Thyroid gland (tissue), 4 donors: ENCODE results near the gene SEMA3D. TPM values are rescaled to one million over a fixed set of nuclear protein-coding genes. Genes with fewer than 3 reads are reported as not detected.

Source experiments
- DNase-seq, 2 donors: peaks; one replicate each; pipeline ENCODE4 v3.0.0-alpha.2; 2019
- H3K27ac ChIP-seq, 3 donors: fragments of 200-600 bp; sonication (generic); 1 replicate in 2 of 3; 2 replicates in 1 of 3; pipeline ENCODE4 v1.5.1; 2016 to 2019; ENCODE audit warnings: mild to moderate bottlenecking in 1 of 3, moderate library complexity in 1 of 3
- H3K27me3 ChIP-seq: fragments of 200-600 bp; sonication (generic); one replicate; pipeline ENCODE4 v1.5.1; 2019
- H3K36me3 ChIP-seq, 2 donors: fragments of 200-600 bp; sonication (generic); one replicate each; pipeline ENCODE4 v1.5.1; 2016 to 2019
- H3K4me1 ChIP-seq, 2 donors: fragments of 200-600 bp; sonication (generic); one replicate each; pipeline ENCODE4 v1.5.1; 2017 to 2019
- H3K4me3 ChIP-seq, 3 donors: fragments of 200-600 bp; sonication (generic); replicated peaks in 1 of 3; 1 replicate in 2 of 3; 2 replicates in 1 of 3; pipeline ENCODE4 v1.5.1; 2016; ENCODE audit warnings: mild to moderate bottlenecking in 1 of 3
- H3K9me3 ChIP-seq: fragments of 200-600 bp; sonication (generic); one replicate; pipeline ENCODE4 v1.5.1; 2017
- POLR2A ChIP-seq, 2 donors: fragments of 450-650 bp; IDR thresholded peaks; one replicate each; pipeline ENCODE4 v1.6.1; 2017; ENCODE audit warnings: antibody characterized with exemption in 2 of 2, mild to moderate bottlenecking in 2 of 2, moderate library complexity in 1 of 2
- WGBS, 2 donors: methylation state at CpG; one replicate each; pipeline ENCODE4 v1.1.5; 2017; 5-methylcytosine and 5-hydroxymethylcytosine counted together
- intact Hi-C: fragments of 100-400 bp; cut with DNase I; formaldehyde crosslinking; loops from one replicate; pipeline ENCODE4 v1.15.1; 2023
- total RNA-seq, 4 donors: library from RNA; depleted of rRNA; stranded (reverse); fragments of >200 nt; gene quantifications; one replicate each; pipeline ENCODE4 v1.2.3, GENCODE V29; 2016
- TF ChIP-seq, protein P1 (sequence below), 6 experiments: fragments of 200-600 bp in 3 of 6; fragments of 450-650 bp in 3 of 6; sonication (generic) in 3 of 6; IDR thresholded peaks; one replicate each; pipeline ENCODE4 v1.5.1; 2016 to 2019; ENCODE audit warnings: antibody characterized with exemption in 6 of 6, mild to moderate bottlenecking in 2 of 6, inconsistent platforms in 1 of 6, moderate library complexity in 1 of 6

SEMA3D gene
- total RNA-seq, 4 donors from 2014 or later = 65.8 to 131 (median 91.8) TPM

DNA sequence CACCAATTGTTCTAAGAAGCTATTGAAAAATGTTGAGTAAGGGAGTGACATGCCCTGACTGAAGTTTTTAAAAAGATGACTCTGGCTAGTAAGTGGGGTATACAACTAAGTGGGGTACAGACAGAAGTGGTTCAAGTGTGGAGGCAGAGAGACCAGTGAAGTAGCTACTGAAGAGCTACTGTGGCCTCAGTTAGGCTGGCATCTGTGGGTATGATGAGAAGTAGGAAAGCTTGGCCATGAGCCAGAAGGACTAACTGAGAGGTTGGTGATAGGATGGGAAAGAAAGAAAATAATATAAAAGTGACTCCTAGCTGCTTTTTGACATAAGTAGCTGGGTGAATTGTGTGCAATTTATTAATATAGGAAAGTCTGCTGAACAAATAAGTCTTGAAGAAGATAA, 176.6 kb downstream of the SEMA3D start:
- no peaks in the 10 kb centered on the region for H3K9me3 ChIP-seq
- H3K27me3 ChIP-seq = no peaks in the 10 kb centered on the region
- no peaks in the 10 kb centered on the region for H3K4me1 ChIP-seq
- H3K27ac ChIP-seq = no peak overlapping the region
- TF ChIP-seq, protein P1, sequence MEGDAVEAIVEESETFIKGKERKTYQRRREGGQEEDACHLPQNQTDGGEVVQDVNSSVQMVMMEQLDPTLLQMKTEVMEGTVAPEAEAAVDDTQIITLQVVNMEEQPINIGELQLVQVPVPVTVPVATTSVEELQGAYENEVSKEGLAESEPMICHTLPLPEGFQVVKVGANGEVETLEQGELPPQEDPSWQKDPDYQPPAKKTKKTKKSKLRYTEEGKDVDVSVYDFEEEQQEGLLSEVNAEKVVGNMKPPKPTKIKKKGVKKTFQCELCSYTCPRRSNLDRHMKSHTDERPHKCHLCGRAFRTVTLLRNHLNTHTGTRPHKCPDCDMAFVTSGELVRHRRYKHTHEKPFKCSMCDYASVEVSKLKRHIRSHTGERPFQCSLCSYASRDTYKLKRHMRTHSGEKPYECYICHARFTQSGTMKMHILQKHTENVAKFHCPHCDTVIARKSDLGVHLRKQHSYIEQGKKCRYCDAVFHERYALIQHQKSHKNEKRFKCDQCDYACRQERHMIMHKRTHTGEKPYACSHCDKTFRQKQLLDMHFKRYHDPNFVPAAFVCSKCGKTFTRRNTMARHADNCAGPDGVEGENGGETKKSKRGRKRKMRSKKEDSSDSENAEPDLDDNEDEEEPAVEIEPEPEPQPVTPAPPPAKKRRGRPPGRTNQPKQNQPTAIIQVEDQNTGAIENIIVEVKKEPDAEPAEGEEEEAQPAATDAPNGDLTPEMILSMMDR (IDR thresholded peaks at IDR 0.05) = no peak
- no peak for TF ChIP-seq POLR2A (IDR thresholded peaks at IDR 0.05)
- no peak overlapping the region for H3K4me3 ChIP-seq
- peak in 1 of 2 donors; percentile 13 for DNase-seq
- intact Hi-C loops = no loop called here
- H3K36me3 ChIP-seq = peaks cover 0 to 4% of the 10 kb centered on the region in 2 donors

DNA sequence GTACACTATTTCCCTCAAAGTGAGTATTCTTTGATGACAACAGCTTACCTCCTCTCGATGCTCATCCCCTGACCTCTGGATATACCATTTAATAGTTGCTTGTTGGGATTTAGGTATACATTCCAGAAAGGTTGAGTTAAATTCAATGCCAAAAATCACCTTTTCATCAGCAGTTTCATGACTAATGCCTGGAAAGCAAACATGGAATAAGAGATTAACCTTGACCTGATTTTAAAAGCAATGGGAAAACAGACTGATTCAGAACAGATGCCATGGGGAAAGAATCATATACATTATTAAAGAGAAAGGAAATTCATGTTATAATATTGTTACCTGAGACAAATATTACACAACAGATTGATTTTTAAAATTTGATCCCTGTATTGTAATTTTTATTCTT, 180.1 kb downstream of the SEMA3D start:
- Histone ChIP-seq H3K27ac (no peak overlapping the region), H3K27me3 (no peaks in the 10 kb centered on the region), H3K36me3 (peaks cover 0 to 4% of the 10 kb centered on the region in 2 donors), H3K9me3 (no peaks in the 10 kb centered on the region), H3K4me1 (no peaks in the 10 kb centered on the region), H3K4me3 (no peak overlapping the region)
- 88 to 92% methylated on average over 1 of the region's 1 CpG for WGBS, 2 donors
- DNase-seq = no peak
- TF ChIP-seq POLR2A (IDR thresholded peaks at IDR 0.05) = no peak
- TF ChIP-seq, protein P1 (IDR thresholded peaks at IDR 0.05) = no peak
- intact Hi-C loops = no loop called here

DNA sequence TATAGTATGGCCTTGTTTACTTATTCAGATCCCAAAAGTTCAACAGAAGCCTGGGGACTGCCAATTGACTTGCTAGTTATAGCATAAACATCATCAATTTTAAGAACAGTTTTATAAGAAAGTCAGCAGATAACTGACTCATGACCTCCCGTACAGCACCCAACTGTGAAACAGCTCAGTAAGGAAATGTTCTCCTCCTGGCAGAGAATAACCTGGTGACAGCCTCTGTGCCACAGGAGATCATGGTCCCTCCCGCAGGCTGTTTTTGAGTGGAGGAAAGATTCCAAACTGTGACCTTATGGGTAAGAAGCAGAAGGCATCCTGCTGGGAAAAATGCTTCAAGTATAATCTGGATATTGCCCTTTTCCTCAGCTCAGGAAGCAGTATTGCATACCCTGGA, 182.5 kb downstream of the SEMA3D start:
- WGBS, 2 donors = 83 to 92% methylated on average over 2 of the region's 2 CpGs
- Histone ChIP-seq H3K36me3 (peaks cover 0 to 4% of the 10 kb centered on the region in 2 donors), H3K27me3 (no peaks in the 10 kb centered on the region), H3K4me1 (no peaks in the 10 kb centered on the region), H3K4me3 (no peak overlapping the region), H3K27ac (no peak overlapping the region), H3K9me3 (no peaks in the 10 kb centered on the region)
- TF ChIP-seq, protein P1 (IDR thresholded peaks at IDR 0.05) = no peak
- intact Hi-C loops = no loop called here
- no peak for DNase-seq

DNA sequence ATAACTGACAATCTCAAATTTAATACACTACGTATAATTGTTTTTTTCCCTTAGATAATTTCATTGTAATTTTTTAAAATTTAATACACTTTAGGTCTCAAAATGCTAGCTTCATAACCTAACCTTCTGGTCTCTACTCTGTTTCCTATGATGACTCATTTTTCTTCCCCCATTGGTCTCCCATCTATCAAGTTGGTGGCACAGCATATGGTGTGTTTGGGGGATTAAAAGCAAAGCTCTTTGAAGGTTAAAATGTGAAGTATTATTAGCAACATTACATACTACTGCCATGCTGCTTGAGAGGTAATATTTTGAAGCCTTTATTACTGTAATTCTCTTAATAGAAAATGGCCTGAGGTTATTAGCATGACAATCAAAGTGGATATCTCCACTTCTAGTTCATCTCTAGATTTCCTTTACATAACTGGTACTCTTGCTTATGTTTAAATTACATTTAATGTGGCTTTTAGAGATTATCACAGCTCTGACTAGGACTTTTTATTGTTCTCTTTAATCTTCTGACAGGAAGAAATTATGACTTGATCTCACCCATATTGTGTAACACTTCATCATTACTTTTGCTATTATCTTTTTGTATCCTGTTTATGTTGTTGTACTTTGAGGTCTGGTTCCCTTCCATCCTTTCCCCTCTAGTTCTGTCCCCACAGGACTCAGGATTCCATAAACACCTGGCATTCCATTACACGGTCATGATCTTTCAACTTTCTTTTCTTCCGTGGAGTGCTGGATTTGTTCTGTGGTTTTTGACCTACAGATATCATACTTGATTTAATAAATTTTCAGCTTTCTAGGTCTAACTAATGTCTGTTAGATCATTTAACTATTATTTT, 185.1 kb downstream of the SEMA3D start:
- peaks cover 0 to 4% of the 10 kb centered on the region in 2 donors for H3K36me3 ChIP-seq
- H3K4me3 ChIP-seq = no peak overlapping the region
- TF ChIP-seq POLR2A (IDR thresholded peaks at IDR 0.05) = no peak
- TF ChIP-seq, protein P1 (IDR thresholded peaks at IDR 0.05) = no peak
- intact Hi-C loops = no loop called here
- H3K4me1 ChIP-seq = no peaks in the 10 kb centered on the region
- WGBS, 2 donors = 88 to 91% methylated on average over 3 of the region's 3 CpGs
- DNase-seq = no peak
- no peaks in the 10 kb centered on the region for H3K9me3 ChIP-seq
- no peaks in the 10 kb centered on the region for H3K27me3 ChIP-seq
- no peak overlapping the region for H3K27ac ChIP-seq

DNA sequence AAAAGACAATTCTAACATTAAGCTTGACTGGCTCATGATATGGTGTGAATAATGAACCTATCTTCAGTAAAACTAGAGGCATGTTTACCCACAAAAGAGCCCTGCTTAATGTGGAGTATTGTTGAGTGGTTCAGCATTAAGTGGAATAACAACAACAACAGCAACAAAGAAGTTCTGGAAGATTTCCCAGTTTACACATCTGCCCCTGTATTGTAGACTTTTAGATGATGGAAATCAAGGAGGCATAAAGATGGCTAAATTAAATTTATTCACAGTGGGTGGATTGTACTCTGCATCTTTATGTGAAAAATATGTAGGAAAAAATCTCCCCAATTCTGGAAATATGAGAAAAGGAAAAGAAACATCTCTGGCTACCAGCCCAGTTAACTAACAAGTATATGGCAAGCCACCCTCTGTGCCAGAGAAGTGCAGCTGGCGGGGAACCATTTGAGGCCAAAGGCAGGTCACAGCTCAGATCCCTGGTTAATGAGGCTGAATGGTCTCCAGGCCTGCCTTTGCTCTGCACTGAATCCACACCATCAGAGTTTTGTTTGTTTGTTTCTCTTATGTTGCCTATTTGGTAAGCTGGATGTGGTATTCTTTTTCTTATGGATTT, 186.0 kb downstream of the SEMA3D start:
- no peaks in the 10 kb centered on the region for H3K4me1 ChIP-seq
- intact Hi-C loops = no loop called here
- H3K27ac ChIP-seq = no peak overlapping the region
- no peak for DNase-seq
- no peaks in the 10 kb centered on the region for H3K27me3 ChIP-seq
- TF ChIP-seq POLR2A (IDR thresholded peaks at IDR 0.05) = no peak
- TF ChIP-seq, protein P1 (IDR thresholded peaks at IDR 0.05) = no peak
- 87 to 91% methylated on average over 1 of the region's 1 CpG for WGBS, 2 donors
- H3K9me3 ChIP-seq = no peaks in the 10 kb centered on the region
- no peak overlapping the region for H3K4me3 ChIP-seq
- no peaks in the 10 kb centered on the region for H3K36me3 ChIP-seq
